Measurements from ENCODE around the gene ATAD3C.

GRCh38 chr1:1432274-1432950 is 17.1 kb upstream of the ATAD3C start:
- TF ChIP-seq, protein P1, sequence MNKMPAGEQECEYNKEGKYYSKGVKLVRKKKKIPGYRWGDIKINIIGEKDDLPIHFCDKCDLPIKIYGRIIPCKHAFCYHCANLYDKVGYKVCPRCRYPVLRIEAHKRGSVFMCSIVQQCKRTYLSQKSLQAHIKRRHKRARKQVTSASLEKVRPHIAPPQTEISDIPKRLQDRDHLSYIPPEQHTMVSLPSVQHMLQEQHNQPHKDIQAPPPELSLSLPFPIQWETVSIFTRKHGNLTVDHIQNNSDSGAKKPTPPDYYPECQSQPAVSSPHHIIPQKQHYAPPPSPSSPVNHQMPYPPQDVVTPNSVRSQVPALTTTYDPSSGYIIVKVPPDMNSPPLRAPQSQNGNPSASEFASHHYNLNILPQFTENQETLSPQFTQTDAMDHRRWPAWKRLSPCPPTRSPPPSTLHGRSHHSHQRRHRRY (tag by site-specific recombination; IDR thresholded peaks at IDR 0.05), result no peak
- TF ChIP-seq CTCF (tag by site-specific recombination; IDR thresholded peaks at IDR 0.05) (no peak), ZNF341 (tag by site-specific recombination; IDR thresholded peaks at IDR 0.05; ENCODE audit: low read depth) (no peak), ZNF324 (tag by site-specific recombination; IDR thresholded peaks at IDR 0.05) (no peak), PRDM10 (tag by site-specific recombination; IDR thresholded peaks at IDR 0.05) (no peak), ZNF274 (IDR thresholded peaks at IDR 0.05; ENCODE audit: low read length) (no peak), ZNF274 (tag by site-specific recombination; IDR thresholded peaks at IDR 0.05; ENCODE audit: borderline replicate concordance) (no peak)
- TF ChIP-seq, protein P2, sequence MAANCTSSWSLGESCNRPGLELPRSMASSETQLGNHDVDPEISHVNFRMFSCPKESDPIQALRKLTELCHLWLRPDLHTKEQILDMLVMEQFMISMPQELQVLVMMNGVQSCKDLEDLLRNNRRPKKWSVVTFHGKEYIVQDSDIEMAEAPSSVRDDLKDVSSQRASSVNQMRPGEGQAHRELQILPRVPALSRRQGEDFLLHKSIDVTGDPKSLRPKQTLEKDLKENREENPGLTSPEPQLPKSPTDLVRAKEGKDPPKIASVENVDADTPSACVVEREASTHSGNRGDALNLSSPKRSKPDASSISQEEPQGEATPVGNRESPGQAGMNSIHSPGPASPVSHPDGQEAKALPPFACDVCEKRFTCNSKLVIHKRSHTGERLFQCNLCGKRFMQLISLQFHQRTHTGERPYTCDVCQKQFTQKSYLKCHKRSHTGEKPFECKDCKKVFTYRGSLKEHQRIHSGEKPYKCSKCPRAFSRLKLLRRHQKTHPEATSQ (tag by site-specific recombination; IDR thresholded peaks at IDR 0.05), result no peak
- TF ChIP-seq, protein P3, sequence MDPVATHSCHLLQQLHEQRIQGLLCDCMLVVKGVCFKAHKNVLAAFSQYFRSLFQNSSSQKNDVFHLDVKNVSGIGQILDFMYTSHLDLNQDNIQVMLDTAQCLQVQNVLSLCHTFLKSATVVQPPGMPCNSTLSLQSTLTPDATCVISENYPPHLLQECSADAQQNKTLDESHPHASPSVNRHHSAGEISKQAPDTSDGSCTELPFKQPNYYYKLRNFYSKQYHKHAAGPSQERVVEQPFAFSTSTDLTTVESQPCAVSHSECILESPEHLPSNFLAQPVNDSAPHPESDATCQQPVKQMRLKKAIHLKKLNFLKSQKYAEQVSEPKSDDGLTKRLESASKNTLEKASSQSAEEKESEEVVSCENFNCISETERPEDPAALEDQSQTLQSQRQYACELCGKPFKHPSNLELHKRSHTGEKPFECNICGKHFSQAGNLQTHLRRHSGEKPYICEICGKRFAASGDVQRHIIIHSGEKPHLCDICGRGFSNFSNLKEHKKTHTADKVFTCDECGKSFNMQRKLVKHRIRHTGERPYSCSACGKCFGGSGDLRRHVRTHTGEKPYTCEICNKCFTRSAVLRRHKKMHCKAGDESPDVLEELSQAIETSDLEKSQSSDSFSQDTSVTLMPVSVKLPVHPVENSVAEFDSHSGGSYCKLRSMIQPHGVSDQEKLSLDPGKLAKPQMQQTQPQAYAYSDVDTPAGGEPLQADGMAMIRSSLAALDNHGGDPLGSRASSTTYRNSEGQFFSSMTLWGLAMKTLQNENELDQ (tag by site-specific recombination; IDR thresholded peaks at IDR 0.05; ENCODE audit: low read depth), result no peak
- TF ChIP-seq, protein P4, sequence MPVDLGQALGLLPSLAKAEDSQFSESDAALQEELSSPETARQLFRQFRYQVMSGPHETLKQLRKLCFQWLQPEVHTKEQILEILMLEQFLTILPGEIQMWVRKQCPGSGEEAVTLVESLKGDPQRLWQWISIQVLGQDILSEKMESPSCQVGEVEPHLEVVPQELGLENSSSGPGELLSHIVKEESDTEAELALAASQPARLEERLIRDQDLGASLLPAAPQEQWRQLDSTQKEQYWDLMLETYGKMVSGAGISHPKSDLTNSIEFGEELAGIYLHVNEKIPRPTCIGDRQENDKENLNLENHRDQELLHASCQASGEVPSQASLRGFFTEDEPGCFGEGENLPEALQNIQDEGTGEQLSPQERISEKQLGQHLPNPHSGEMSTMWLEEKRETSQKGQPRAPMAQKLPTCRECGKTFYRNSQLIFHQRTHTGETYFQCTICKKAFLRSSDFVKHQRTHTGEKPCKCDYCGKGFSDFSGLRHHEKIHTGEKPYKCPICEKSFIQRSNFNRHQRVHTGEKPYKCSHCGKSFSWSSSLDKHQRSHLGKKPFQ (tag by site-specific recombination; IDR thresholded peaks at IDR 0.05), result no peak

Measured in HEK293 (cell line).